Liver (tissue), 3 donors: ENCODE data around the gene GATB.

Source experiments
- GABPA ChIP-seq, 2 donors: IDR thresholded peaks in 1 of 2; conservative IDR thresholded peaks in 1 of 2; 2 replicates each; pipeline ENCODE4 v1.6.1; 2016; ENCODE audit warnings: antibody characterized with exemption in 2 of 2, mild to moderate bottlenecking in 1 of 2, moderate library complexity in 1 of 2
- JUND ChIP-seq, 2 donors: IDR thresholded peaks; 2 replicates each; pipeline ENCODE4 v1.6.1; 2016; ENCODE audit warnings: antibody characterized with exemption in 2 of 2
- RAD21 ChIP-seq, 2 donors: IDR thresholded peaks; 2 replicates each; pipeline ENCODE4 v1.6.1; 2016; ENCODE audit warnings: antibody characterized with exemption in 2 of 2, mild to moderate bottlenecking in 2 of 2
- SP1 ChIP-seq: IDR thresholded peaks from 2 replicates; pipeline ENCODE4 v1.6.1; 2018; ENCODE audit warnings: antibody characterized with exemption, mild to moderate bottlenecking
- TAF1 ChIP-seq: conservative IDR thresholded peaks from 2 replicates; pipeline ENCODE4 v1.6.1; 2016; ENCODE audit warnings: antibody characterized with exemption, mild to moderate bottlenecking
- TF ChIP-seq, protein P1 (sequence below): IDR thresholded peaks from 2 replicates; pipeline ENCODE4 v1.6.1; 2016; ENCODE audit warnings: antibody characterized with exemption
- TF ChIP-seq, protein P2 (sequence below): fragments of 150-350 bp; IDR thresholded peaks from 2 replicates; pipeline ENCODE4 v1.5.1; 2017; ENCODE audit warnings: improper control_type of control experiment, low read depth, low read length; ENCODE audit not compliant: missing input control
- TF ChIP-seq, protein P3 (sequence below): IDR thresholded peaks from 2 replicates; pipeline ENCODE4 v1.6.1; 2016; ENCODE audit warnings: antibody characterized with exemption, mild to moderate bottlenecking
- TF ChIP-seq, protein P4 (sequence below): IDR thresholded peaks from 2 replicates; pipeline ENCODE4 v1.6.1; 2016; ENCODE audit warnings: antibody characterized with exemption
- donor health status: healthy.
- donor health status: healthy.

DNA sequence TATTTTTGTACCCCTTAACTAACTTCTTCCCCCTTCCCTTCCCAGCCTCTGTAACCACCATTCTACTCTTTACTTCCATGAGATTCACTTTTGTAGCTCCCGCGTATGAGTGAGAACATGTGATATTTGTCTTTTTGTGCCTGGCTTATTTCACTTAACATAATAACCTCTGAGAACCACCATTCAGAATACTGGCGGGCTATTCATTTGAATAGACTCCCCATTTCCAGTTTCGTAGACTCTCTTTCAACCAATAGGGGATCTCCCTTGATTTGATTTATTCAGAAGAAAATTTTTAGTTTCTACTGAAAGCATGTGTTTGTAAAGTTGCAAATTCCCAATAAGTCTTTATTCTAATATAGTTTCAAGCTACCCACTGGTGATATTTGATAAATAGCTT is 117.2 kb downstream of the GATB start:
- TF ChIP-seq, protein P1, sequence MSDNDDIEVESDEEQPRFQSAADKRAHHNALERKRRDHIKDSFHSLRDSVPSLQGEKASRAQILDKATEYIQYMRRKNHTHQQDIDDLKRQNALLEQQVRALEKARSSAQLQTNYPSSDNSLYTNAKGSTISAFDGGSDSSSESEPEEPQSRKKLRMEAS: no peak
- TF ChIP-seq GABPA (IDR thresholded peaks at IDR 0.05 in 1 of 2, conservative IDR thresholded peaks at IDR 0.05 in 1 of 2): no peak
- TF ChIP-seq, protein P2, sequence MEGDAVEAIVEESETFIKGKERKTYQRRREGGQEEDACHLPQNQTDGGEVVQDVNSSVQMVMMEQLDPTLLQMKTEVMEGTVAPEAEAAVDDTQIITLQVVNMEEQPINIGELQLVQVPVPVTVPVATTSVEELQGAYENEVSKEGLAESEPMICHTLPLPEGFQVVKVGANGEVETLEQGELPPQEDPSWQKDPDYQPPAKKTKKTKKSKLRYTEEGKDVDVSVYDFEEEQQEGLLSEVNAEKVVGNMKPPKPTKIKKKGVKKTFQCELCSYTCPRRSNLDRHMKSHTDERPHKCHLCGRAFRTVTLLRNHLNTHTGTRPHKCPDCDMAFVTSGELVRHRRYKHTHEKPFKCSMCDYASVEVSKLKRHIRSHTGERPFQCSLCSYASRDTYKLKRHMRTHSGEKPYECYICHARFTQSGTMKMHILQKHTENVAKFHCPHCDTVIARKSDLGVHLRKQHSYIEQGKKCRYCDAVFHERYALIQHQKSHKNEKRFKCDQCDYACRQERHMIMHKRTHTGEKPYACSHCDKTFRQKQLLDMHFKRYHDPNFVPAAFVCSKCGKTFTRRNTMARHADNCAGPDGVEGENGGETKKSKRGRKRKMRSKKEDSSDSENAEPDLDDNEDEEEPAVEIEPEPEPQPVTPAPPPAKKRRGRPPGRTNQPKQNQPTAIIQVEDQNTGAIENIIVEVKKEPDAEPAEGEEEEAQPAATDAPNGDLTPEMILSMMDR: no peak
- no peak for TF ChIP-seq JUND (IDR thresholded peaks at IDR 0.05)
- TF ChIP-seq TAF1: no peak
- no peak for TF ChIP-seq RAD21 (IDR thresholded peaks at IDR 0.05)
- TF ChIP-seq, protein P3, sequence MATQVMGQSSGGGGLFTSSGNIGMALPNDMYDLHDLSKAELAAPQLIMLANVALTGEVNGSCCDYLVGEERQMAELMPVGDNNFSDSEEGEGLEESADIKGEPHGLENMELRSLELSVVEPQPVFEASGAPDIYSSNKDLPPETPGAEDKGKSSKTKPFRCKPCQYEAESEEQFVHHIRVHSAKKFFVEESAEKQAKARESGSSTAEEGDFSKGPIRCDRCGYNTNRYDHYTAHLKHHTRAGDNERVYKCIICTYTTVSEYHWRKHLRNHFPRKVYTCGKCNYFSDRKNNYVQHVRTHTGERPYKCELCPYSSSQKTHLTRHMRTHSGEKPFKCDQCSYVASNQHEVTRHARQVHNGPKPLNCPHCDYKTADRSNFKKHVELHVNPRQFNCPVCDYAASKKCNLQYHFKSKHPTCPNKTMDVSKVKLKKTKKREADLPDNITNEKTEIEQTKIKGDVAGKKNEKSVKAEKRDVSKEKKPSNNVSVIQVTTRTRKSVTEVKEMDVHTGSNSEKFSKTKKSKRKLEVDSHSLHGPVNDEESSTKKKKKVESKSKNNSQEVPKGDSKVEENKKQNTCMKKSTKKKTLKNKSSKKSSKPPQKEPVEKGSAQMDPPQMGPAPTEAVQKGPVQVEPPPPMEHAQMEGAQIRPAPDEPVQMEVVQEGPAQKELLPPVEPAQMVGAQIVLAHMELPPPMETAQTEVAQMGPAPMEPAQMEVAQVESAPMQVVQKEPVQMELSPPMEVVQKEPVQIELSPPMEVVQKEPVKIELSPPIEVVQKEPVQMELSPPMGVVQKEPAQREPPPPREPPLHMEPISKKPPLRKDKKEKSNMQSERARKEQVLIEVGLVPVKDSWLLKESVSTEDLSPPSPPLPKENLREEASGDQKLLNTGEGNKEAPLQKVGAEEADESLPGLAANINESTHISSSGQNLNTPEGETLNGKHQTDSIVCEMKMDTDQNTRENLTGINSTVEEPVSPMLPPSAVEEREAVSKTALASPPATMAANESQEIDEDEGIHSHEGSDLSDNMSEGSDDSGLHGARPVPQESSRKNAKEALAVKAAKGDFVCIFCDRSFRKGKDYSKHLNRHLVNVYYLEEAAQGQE: no peak
- TF ChIP-seq SP1: no peak
- TF ChIP-seq, protein P4, sequence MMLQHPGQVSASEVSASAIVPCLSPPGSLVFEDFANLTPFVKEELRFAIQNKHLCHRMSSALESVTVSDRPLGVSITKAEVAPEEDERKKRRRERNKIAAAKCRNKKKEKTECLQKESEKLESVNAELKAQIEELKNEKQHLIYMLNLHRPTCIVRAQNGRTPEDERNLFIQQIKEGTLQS: no peak
